ENCODE results near the gene C2CD4C. TPM values are rescaled to one million over a fixed set of nuclear protein-coding genes. Genes with fewer than 3 reads are reported as not detected.

C2CD4C gene
- total and polyA plus RNA-seq, 2 of the 13 experiments (the other 11 are each of a cell fraction or from before 2014, with no cell fraction given) = not detected

- H3K4me3 ChIP-seq (replicated peaks in 1 of 3; ENCODE audit: insufficient read depth in 1 of 3, low read depth in 2 of 3, low read length in 3 of 3) = no peak overlapping the region
- in situ Hi-C loops (cut with HindIII; ENCODE audit: extremely low pct_ligation_motif_present, low pct_unique_long_range_greater_than_20kb) = no loop called here
- 0 out of 2 replicates have a peak, but pooled peaks cover 2% of the 10 kb centered on the region for H4K20me1 ChIP-seq (ENCODE audit: insufficient read depth, low read length)
- H3K9ac ChIP-seq (ENCODE audit: insufficient read depth, low read depth, low read length) = no peak overlapping the region
- DNase-seq (ENCODE audit: low spot score) (no peak), FAIRE-seq (no peak), ATAC-seq (no peak)
- no peak overlapping the region for H2AFZ ChIP-seq (ENCODE audit: low read length)
- H3K4me1 ChIP-seq (ENCODE audit: insufficient read depth, low read length) = 0 out of 2 replicates have a peak, but pooled peaks cover 6% of the 10 kb centered on the region
- peaks cover 15 to 30% of the 10 kb centered on the region in 2 experiments; a peak in 4 of 5 replicates for H3K27me3 ChIP-seq (ENCODE audit: control insufficient read depth in 1 of 2, insufficient read depth in 2 of 2, low read length in 2 of 2)
- 0% methylated on average over 6 of the region's 9 CpGs for WGBS (ENCODE audit: low lambda C conversion rate)
- no peaks in the 10 kb centered on the region for H3K36me3 ChIP-seq (replicated peaks in 1 of 2; ENCODE audit: control insufficient read depth in 1 of 2, insufficient read depth in 2 of 2, low read length in 2 of 2)
- CTCF ChIA-PET (ENCODE audit: low intra/inter-chr PET ratio, low total read pairs) = no interaction called here
- intact Hi-C loops (cut with micrococcal nuclease; ENCODE audit: unreplicated experiment) = no loop called here
- no TSS peak for BruUV-seq (replicated peaks)
- no peak for TF ChIP-seq ZBTB14 (CRISPR knock-in tag; IDR thresholded peaks at IDR 0.05)
- no peak for TF ChIP-seq KDM3A (CRISPR knock-in tag; IDR thresholded peaks at IDR 0.05; ENCODE audit: low read depth)
- TF ChIP-seq PAX8 (CRISPR knock-in tag; IDR thresholded peaks at IDR 0.05; ENCODE audit: borderline replicate concordance) = no peak
- TF ChIP-seq ZBTB34 (CRISPR knock-in tag; IDR thresholded peaks at IDR 0.05) = no peak
- no peak for TF ChIP-seq TBX3 (IDR thresholded peaks at IDR 0.05; ENCODE audit: borderline replicate concordance)
- no peak for TF ChIP-seq BRD4 (CRISPR knock-in tag; IDR thresholded peaks at IDR 0.05)
- no peak overlapping the region for H3K4me2 ChIP-seq (ENCODE audit: low read depth, low read length)
- H3K79me2 ChIP-seq (ENCODE audit: insufficient read depth, low read length) = no peaks in the 10 kb centered on the region
- POLR2A ChIA-PET = no interaction called here
- peaks cover 8% of the 10 kb centered on the region for H3K9me3 ChIP-seq (ENCODE audit: low read length)
- no peak overlapping the region for H3K27ac ChIP-seq (ENCODE audit: extremely low read length, insufficient read depth, low read length)
Observed at GRCh38 chr19:399370-399769, 9.6 kb downstream of the C2CD4C start.
